WTC11 (cell line): Measurements from ENCODE around the gene CHFR. TPM values are rescaled to one million over a fixed set of nuclear protein-coding genes. Genes with fewer than 3 reads are reported as not detected.

Experiments used
- ATAC-seq: fragments of 200-7000 bp; cut with Tn5 transposase; 2 replicates; pipeline ENCODE4 v1.10.0; 2021; ENCODE audit warnings: mild to moderate bottlenecking, moderate library complexity
- CTCF ChIA-PET: fragments of 300-600 bp; sonication (Branson Sonifier 250); formaldehyde crosslinking; loops from one replicate; lab custom pipeline; 2021; ENCODE audit warnings: antibody characterized with exemption; lab: Charles Lee
- POLR2A ChIA-PET: fragments of 350-600 bp; sonication (Branson Sonifier 250); formaldehyde crosslinking; loops from one replicate; lab custom pipeline; 2021; ENCODE audit warnings: antibody characterized with exemption; lab: Charles Lee
- DNase-seq: peaks from one replicate; pipeline ENCODE4 v3.0.0; 2021; ENCODE audit warnings: low spot score
- H3K27ac Mint-ChIP-seq: 2 replicates; pipeline ENCODE4 v1.8.0; 2021; ENCODE audit warnings: mixed read lengths
- H3K27me3 Mint-ChIP-seq: 2 replicates; pipeline ENCODE4 v1.8.0; 2021; ENCODE audit warnings: low read depth, mild to moderate bottlenecking, moderate library complexity, mixed read lengths
- H3K36me3 Mint-ChIP-seq: 2 replicates; pipeline ENCODE4 v1.8.0; 2021; ENCODE audit warnings: mixed read lengths
- H3K4me1 Mint-ChIP-seq: 2 replicates; pipeline ENCODE4 v1.8.0; 2022; ENCODE audit warnings: mixed read lengths
- H3K4me3 Mint-ChIP-seq: 2 replicates; pipeline ENCODE4 v1.8.0; 2021; ENCODE audit warnings: mild to moderate bottlenecking, moderate library complexity, mixed read lengths
- H3K9me3 Mint-ChIP-seq: 2 replicates; pipeline ENCODE4 v1.8.0; 2021; ENCODE audit warnings: mixed read lengths
- ATF1 ChIP-seq: sonication (generic); formaldehyde crosslinking; IDR thresholded peaks from 2 replicates; pipeline ENCODE4 v1.8.1; 2023; ENCODE audit warnings: mild to moderate bottlenecking, moderate library complexity, missing genetic modification reagents
- CREM ChIP-seq: sonication (generic); formaldehyde crosslinking; IDR thresholded peaks from 2 replicates; pipeline ENCODE4 v1.8.1; 2022; ENCODE audit warnings: mild to moderate bottlenecking, missing genetic modification reagents, moderate library complexity
- EMX1 ChIP-seq: fragments of 250-450 bp; sonication (Bioruptor Pico); IDR thresholded peaks from 2 replicates; pipeline ENCODE4 v1.8.0; 2021; ENCODE audit warnings: mild to moderate bottlenecking
- JUN ChIP-seq: sonication (generic); formaldehyde crosslinking; IDR thresholded peaks from 2 replicates; pipeline ENCODE4 v1.8.0; 2023; ENCODE audit warnings: mild to moderate bottlenecking, missing genetic modification reagents
- NFATC4 ChIP-seq: fragments of 250-450 bp; sonication (Bioruptor Pico); IDR thresholded peaks from 2 replicates; pipeline ENCODE4 v1.9.0; 2021; ENCODE audit warnings: mild to moderate bottlenecking
- NR2C2 ChIP-seq: sonication (generic); formaldehyde crosslinking; IDR thresholded peaks from 2 replicates; pipeline ENCODE4 v1.8.0; 2022; ENCODE audit warnings: mild to moderate bottlenecking, missing genetic modification reagents
- SMAD4 ChIP-seq: sonication (generic); formaldehyde crosslinking; IDR thresholded peaks from 2 replicates; pipeline ENCODE4 v1.8.0; 2022; ENCODE audit warnings: mild to moderate bottlenecking, missing genetic modification reagents
- SP1 ChIP-seq: sonication (generic); formaldehyde crosslinking; conservative IDR thresholded peaks from 2 replicates; pipeline ENCODE4 v1.8.1; 2022; ENCODE audit warnings: missing genetic modification reagents
- ZNF138 ChIP-seq: sonication (generic); formaldehyde crosslinking; conservative IDR thresholded peaks from 2 replicates; pipeline ENCODE4 v1.8.1; 2022; ENCODE audit warnings: mild to moderate bottlenecking, moderate library complexity, missing genetic modification reagents
- ZNF232 ChIP-seq: sonication (generic); formaldehyde crosslinking; IDR thresholded peaks from 2 replicates; pipeline ENCODE4 v1.8.0; 2022; ENCODE audit warnings: mild to moderate bottlenecking, missing genetic modification reagents
- ZNF317 ChIP-seq: sonication (generic); formaldehyde crosslinking; IDR thresholded peaks from 2 replicates; pipeline ENCODE4 v1.8.1; 2023; ENCODE audit warnings: low read depth, mild to moderate bottlenecking, moderate library complexity, missing genetic modification reagents, borderline replicate concordance
- ZNF423 ChIP-seq: fragments of 250-450 bp; sonication (Bioruptor Pico); IDR thresholded peaks from 2 replicates; pipeline ENCODE4 v2.1.2; 2022; ENCODE audit warnings: mild to moderate bottlenecking, moderate library complexity
- total RNA-seq: library from RNA; stranded (reverse); gene quantifications from 3 replicates; pipeline ENCODE4 v1.2.3, GENCODE V29; 2021
- TF ChIP-seq, protein P1 (sequence below): fragments of 200-600 bp; IDR thresholded peaks from 2 replicates; pipeline ENCODE4 v1.8.0; 2022; ENCODE audit warnings: antibody characterized with exemption
- TF ChIP-seq, protein P2 (sequence below): sonication (generic); formaldehyde crosslinking; IDR thresholded peaks from 2 replicates; pipeline ENCODE4 v1.8.1; 2022; ENCODE audit warnings: missing genetic modification reagents, borderline replicate concordance
- TF ChIP-seq, protein P3 (sequence below): sonication (generic); formaldehyde crosslinking; IDR thresholded peaks from 2 replicates; pipeline ENCODE4 v1.8.1; 2023; ENCODE audit warnings: mild to moderate bottlenecking, missing genetic modification reagents
- TF ChIP-seq, protein P4 (sequence below): sonication (generic); formaldehyde crosslinking; IDR thresholded peaks from 2 replicates; pipeline ENCODE4 v1.8.1; 2023; ENCODE audit warnings: mild to moderate bottlenecking, missing genetic modification reagents, moderate library complexity
- TF ChIP-seq, protein P5 (sequence below): fragments of 250-450 bp; sonication (Bioruptor Pico); IDR thresholded peaks from 2 replicates; pipeline ENCODE4 v1.9.0; 2021; ENCODE audit warnings: mild to moderate bottlenecking, borderline replicate concordance
- TF ChIP-seq, protein P6 (sequence below): sonication (generic); formaldehyde crosslinking; IDR thresholded peaks from 2 replicates; pipeline ENCODE4 v1.8.0; 2022; ENCODE audit warnings: mild to moderate bottlenecking, missing genetic modification reagents
- TF ChIP-seq, protein P7 (sequence below): sonication (generic); formaldehyde crosslinking; conservative IDR thresholded peaks from 2 replicates; pipeline ENCODE4 v1.8.1; 2022; ENCODE audit warnings: mild to moderate bottlenecking, missing genetic modification reagents
- TF ChIP-seq, protein P8 (sequence below): sonication (generic); formaldehyde crosslinking; IDR thresholded peaks from 2 replicates; pipeline ENCODE4 v1.8.0; 2022; ENCODE audit warnings: mild to moderate bottlenecking, missing genetic modification reagents
- TF ChIP-seq, protein P9 (sequence below): sonication (generic); formaldehyde crosslinking; IDR thresholded peaks from 2 replicates; pipeline ENCODE4 v1.8.1; 2023; ENCODE audit warnings: mild to moderate bottlenecking, missing genetic modification reagents, moderate library complexity

Gene CHFR
- total RNA-seq, 1 experiment from 2014 or later: 58.7 TPM

DNA sequence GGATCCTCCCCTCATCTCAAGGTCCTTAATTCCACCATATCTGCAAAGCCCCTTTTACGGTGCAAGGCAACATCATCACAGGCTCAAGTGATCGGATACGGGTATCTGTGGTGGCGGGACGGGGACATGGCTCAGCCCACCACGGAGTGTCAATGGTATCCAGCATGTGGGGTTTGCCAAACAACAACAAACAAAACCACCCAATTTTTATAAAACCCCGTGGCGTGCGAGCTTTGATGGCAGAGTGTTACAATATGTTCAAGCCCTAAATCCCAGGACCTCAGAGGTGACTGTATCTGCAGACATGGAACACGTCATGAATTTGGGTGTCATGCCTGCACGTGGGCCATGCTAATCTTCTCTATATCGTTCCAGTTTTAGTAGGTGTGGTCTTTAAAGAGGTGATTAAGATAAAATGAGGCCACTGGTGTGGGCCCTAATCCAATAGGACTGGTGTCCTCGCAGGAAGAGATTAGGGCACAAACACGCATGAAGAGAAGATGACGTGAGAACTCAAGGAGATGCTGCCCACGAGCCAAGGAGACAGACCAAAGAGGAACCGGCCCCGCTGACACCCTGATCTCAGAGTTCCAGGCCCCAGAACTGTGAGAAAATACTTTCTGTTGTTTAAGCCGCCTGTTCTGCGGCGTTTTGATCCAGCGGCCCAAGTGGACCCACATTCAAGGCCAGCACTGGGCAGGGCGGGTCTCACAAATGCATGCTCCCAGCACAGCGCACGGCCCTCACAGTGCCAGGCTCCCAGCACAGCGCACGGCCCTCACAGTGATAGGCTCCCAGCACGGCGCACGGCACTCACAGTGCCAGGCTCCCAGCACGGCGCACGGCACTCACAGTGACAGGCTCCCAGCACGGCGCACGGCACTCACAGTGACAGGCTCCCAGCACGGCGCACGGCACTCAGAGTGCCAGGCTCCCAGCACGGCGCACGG is 52.1 kb downstream of the CHFR start (continued):
- TF ChIP-seq SP1 (CRISPR knock-in tag): no peak
- TF ChIP-seq ZNF138 (CRISPR knock-in tag): no peak
- no peak for TF ChIP-seq NR2C2 (CRISPR knock-in tag)
- TF ChIP-seq CREM (CRISPR knock-in tag): no peak
- TF ChIP-seq, protein P1, sequence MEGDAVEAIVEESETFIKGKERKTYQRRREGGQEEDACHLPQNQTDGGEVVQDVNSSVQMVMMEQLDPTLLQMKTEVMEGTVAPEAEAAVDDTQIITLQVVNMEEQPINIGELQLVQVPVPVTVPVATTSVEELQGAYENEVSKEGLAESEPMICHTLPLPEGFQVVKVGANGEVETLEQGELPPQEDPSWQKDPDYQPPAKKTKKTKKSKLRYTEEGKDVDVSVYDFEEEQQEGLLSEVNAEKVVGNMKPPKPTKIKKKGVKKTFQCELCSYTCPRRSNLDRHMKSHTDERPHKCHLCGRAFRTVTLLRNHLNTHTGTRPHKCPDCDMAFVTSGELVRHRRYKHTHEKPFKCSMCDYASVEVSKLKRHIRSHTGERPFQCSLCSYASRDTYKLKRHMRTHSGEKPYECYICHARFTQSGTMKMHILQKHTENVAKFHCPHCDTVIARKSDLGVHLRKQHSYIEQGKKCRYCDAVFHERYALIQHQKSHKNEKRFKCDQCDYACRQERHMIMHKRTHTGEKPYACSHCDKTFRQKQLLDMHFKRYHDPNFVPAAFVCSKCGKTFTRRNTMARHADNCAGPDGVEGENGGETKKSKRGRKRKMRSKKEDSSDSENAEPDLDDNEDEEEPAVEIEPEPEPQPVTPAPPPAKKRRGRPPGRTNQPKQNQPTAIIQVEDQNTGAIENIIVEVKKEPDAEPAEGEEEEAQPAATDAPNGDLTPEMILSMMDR: no peak
- TF ChIP-seq EMX1 (CRISPR knock-in tag): no peak

DNA sequence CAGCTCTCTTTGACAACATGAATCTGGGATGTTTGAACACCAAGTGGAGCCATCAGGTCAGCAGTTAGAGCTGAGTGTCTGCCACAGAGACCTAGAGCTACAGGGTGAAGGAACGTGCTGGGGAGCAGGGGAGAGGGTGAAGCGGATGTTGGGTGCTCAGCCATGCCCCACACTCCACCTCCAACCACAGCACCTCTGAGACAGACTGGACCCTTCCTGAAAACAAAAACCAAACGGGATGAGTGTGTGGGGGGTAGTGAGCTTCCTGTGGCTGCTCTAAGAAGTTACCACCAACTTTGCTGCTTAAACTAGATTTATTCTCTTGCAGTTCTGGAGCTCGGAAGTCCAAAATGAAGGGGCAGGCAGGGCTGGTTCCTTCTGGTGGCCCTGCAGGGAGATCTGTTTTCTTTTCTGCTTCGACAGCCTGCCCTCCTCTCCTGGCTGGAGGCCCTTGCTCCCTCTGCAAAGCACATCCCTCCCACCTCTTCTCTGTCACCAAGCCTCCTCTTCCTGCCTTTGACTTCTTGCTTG is 53.2 kb downstream of the CHFR start:
- CTCF ChIA-PET: interaction anchor here (1.1 kb wide), 1 partner anchor 66 kb away, joined by 3 read pairs; no protein-coding TSS in a partner anchor
- no peak for ATAC-seq
- TF ChIP-seq ZNF317 (CRISPR knock-in tag) (no peak), NR2C2 (CRISPR knock-in tag) (no peak), JUN (no peak), ZNF232 (CRISPR knock-in tag) (no peak), NFATC4 (CRISPR knock-in tag) (no peak), ATF1 (CRISPR knock-in tag) (no peak), ZNF423 (no peak), SMAD4 (CRISPR knock-in tag) (no peak)
- TF ChIP-seq, protein P2, sequence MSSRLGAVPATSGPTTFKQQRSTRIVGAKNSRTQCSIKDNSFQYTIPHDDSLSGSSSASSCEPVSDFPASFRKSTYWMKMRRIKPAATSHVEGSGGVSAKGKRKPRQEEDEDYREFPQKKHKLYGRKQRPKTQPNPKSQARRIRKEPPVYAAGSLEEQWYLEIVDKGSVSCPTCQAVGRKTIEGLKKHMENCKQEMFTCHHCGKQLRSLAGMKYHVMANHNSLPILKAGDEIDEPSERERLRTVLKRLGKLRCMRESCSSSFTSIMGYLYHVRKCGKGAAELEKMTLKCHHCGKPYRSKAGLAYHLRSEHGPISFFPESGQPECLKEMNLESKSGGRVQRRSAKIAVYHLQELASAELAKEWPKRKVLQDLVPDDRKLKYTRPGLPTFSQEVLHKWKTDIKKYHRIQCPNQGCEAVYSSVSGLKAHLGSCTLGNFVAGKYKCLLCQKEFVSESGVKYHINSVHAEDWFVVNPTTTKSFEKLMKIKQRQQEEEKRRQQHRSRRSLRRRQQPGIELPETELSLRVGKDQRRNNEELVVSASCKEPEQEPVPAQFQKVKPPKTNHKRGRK (CRISPR knock-in tag): no peak
- TF ChIP-seq, protein P3, sequence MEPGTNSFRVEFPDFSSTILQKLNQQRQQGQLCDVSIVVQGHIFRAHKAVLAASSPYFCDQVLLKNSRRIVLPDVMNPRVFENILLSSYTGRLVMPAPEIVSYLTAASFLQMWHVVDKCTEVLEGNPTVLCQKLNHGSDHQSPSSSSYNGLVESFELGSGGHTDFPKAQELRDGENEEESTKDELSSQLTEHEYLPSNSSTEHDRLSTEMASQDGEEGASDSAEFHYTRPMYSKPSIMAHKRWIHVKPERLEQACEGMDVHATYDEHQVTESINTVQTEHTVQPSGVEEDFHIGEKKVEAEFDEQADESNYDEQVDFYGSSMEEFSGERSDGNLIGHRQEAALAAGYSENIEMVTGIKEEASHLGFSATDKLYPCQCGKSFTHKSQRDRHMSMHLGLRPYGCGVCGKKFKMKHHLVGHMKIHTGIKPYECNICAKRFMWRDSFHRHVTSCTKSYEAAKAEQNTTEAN (CRISPR knock-in tag): no peak
- TF ChIP-seq, protein P4, sequence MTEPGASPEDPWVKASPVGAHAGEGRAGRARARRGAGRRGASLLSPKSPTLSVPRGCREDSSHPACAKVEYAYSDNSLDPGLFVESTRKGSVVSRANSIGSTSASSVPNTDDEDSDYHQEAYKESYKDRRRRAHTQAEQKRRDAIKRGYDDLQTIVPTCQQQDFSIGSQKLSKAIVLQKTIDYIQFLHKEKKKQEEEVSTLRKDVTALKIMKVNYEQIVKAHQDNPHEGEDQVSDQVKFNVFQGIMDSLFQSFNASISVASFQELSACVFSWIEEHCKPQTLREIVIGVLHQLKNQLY (CRISPR knock-in tag): no peak
- TF ChIP-seq, protein P5, sequence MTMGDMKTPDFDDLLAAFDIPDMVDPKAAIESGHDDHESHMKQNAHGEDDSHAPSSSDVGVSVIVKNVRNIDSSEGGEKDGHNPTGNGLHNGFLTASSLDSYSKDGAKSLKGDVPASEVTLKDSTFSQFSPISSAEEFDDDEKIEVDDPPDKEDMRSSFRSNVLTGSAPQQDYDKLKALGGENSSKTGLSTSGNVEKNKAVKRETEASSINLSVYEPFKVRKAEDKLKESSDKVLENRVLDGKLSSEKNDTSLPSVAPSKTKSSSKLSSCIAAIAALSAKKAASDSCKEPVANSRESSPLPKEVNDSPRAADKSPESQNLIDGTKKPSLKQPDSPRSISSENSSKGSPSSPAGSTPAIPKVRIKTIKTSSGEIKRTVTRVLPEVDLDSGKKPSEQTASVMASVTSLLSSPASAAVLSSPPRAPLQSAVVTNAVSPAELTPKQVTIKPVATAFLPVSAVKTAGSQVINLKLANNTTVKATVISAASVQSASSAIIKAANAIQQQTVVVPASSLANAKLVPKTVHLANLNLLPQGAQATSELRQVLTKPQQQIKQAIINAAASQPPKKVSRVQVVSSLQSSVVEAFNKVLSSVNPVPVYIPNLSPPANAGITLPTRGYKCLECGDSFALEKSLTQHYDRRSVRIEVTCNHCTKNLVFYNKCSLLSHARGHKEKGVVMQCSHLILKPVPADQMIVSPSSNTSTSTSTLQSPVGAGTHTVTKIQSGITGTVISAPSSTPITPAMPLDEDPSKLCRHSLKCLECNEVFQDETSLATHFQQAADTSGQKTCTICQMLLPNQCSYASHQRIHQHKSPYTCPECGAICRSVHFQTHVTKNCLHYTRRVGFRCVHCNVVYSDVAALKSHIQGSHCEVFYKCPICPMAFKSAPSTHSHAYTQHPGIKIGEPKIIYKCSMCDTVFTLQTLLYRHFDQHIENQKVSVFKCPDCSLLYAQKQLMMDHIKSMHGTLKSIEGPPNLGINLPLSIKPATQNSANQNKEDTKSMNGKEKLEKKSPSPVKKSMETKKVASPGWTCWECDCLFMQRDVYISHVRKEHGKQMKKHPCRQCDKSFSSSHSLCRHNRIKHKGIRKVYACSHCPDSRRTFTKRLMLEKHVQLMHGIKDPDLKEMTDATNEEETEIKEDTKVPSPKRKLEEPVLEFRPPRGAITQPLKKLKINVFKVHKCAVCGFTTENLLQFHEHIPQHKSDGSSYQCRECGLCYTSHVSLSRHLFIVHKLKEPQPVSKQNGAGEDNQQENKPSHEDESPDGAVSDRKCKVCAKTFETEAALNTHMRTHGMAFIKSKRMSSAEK (CRISPR knock-in tag): no peak
- TF ChIP-seq, protein P6, sequence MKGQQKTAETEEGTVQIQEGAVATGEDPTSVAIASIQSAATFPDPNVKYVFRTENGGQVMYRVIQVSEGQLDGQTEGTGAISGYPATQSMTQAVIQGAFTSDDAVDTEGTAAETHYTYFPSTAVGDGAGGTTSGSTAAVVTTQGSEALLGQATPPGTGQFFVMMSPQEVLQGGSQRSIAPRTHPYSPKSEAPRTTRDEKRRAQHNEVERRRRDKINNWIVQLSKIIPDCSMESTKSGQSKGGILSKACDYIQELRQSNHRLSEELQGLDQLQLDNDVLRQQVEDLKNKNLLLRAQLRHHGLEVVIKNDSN (CRISPR knock-in tag): no peak
- TF ChIP-seq, protein P7, sequence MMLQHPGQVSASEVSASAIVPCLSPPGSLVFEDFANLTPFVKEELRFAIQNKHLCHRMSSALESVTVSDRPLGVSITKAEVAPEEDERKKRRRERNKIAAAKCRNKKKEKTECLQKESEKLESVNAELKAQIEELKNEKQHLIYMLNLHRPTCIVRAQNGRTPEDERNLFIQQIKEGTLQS (CRISPR knock-in tag): no peak
- TF ChIP-seq, protein P8, sequence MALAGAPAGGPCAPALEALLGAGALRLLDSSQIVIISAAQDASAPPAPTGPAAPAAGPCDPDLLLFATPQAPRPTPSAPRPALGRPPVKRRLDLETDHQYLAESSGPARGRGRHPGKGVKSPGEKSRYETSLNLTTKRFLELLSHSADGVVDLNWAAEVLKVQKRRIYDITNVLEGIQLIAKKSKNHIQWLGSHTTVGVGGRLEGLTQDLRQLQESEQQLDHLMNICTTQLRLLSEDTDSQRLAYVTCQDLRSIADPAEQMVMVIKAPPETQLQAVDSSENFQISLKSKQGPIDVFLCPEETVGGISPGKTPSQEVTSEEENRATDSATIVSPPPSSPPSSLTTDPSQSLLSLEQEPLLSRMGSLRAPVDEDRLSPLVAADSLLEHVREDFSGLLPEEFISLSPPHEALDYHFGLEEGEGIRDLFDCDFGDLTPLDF (CRISPR knock-in tag): no peak
- TF ChIP-seq, protein P9, sequence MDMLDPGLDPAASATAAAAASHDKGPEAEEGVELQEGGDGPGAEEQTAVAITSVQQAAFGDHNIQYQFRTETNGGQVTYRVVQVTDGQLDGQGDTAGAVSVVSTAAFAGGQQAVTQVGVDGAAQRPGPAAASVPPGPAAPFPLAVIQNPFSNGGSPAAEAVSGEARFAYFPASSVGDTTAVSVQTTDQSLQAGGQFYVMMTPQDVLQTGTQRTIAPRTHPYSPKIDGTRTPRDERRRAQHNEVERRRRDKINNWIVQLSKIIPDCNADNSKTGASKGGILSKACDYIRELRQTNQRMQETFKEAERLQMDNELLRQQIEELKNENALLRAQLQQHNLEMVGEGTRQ: no peak
- TF ChIP-seq, all 79 proteins: peak for 0
- Mint-ChIP-seq H3K27me3 (no peaks in the 10 kb centered on the region), H3K4me3 (no peak overlapping the region), H3K4me1 (peaks cover 6% of the 10 kb centered on the region), H3K27ac (no peak overlapping the region), H3K36me3 (no peaks in the 10 kb centered on the region; the same call in 1 of the 2 replicates), H3K9me3 (no peaks in the 10 kb centered on the region)
- POLR2A ChIA-PET: no interaction called here
- DNase-seq: no peak
